Esophagus mucosa (tissue), 1 donor: Measurements from ENCODE around the gene PLD6. TPM values are rescaled to one million over a fixed set of nuclear protein-coding genes. Genes with fewer than 3 reads are reported as not detected.
"Not testable (repeated sequence)": the region's sequence is repeated elsewhere in the genome, so short reads cannot be mapped to it uniquely, and the experiment has no call there.

Experiments
- ATAC-seq: fragments of 200-7000 bp; cut with Tn5 transposase; one replicate; pipeline ENCODE4 v1.9.1; 2020
- total RNA-seq: library from RNA; stranded (reverse); gene quantifications from one replicate; pipeline ENCODE4 v1.2.4, GENCODE V29; 2023
- donor health status: DM: yes; HTN: yes; CAD: no.

PLD6 gene
- total RNA-seq, 1 donor from 2014 or later, result 0.44 TPM

- no peak for ATAC-seq
These were observed 32.2 kb downstream of the PLD6 start for GRCh38 chr17:17173921-17174320.

GRCh38 chr17:17172990-17173389 lies 33.1 kb downstream of the PLD6 start:
- ATAC-seq, result no peak

- ATAC-seq, result peak; percentile 27
These were observed 33.9 kb downstream of the PLD6 start for GRCh38 chr17:17172001-17172939.

GRCh38 chr17:17171186-17171585 lies 34.9 kb downstream of the PLD6 start:
- no peak for ATAC-seq

GRCh38 chr17:17170346-17170985 lies 35.7 kb downstream of the PLD6 start:
- no peak for ATAC-seq

- ATAC-seq, result no peak
These were observed 36.7 kb downstream of the PLD6 start for GRCh38 chr17:17169396-17169795.

GRCh38 chr17:17168401-17168800 lies 37.7 kb downstream of the PLD6 start:
- ATAC-seq, result no peak

GRCh38 chr17:17167986-17168385 lies 38.1 kb downstream of the PLD6 start:
- ATAC-seq, result no peak

- no peak for ATAC-seq
These were observed 38.8 kb downstream of the PLD6 start for GRCh38 chr17:17167356-17167755.

- ATAC-seq, result no peak
These were observed 39.7 kb downstream of the PLD6 start for GRCh38 chr17:17166446-17166845.

GRCh38 chr17:17165666-17166308 lies 40.3 kb downstream of the PLD6 start:
- ATAC-seq, result no peak

- ATAC-seq, result no peak
These were observed 41.5 kb downstream of the PLD6 start for GRCh38 chr17:17164676-17165075.

GRCh38 chr17:17164156-17164555 lies 42.0 kb downstream of the PLD6 start:
- no peak for ATAC-seq

GRCh38 chr17:17161759-17162158 lies 44.4 kb downstream of the PLD6 start:
- ATAC-seq, result no peak

GRCh38 chr17:17161121-17161520 lies 45.0 kb downstream of the PLD6 start:
- no peak for ATAC-seq

- ATAC-seq, result no peak
These were observed 46.6 kb downstream of the PLD6 start for GRCh38 chr17:17159571-17159970.

- not testable (repeated sequence) for ATAC-seq
These were observed 47.6 kb downstream of the PLD6 start for GRCh38 chr17:17158506-17158905.

GRCh38 chr17:17157041-17157440 lies 49.1 kb downstream of the PLD6 start:
- no peak for ATAC-seq

- peak; percentile 65 for ATAC-seq
These were observed 49.6 kb downstream of the PLD6 start for GRCh38 chr17:17156511-17156910.

- peak; percentile 81 for ATAC-seq
These were observed 50.0 kb downstream of the PLD6 start for GRCh38 chr17:17156107-17156506.

GRCh38 chr17:17155568-17155967 lies 50.6 kb downstream of the PLD6 start:
- no peak for ATAC-seq

- ATAC-seq, result no peak
These were observed 51.2 kb downstream of the PLD6 start for GRCh38 chr17:17154981-17155380.

GRCh38 chr17:17154556-17154955 lies 51.6 kb downstream of the PLD6 start:
- ATAC-seq, result no peak
